ENCODE results near the gene PIGQ. TPM values are rescaled to one million over a fixed set of nuclear protein-coding genes. Genes with fewer than 3 reads are reported as not detected.

PIGQ gene
- total and polyA plus RNA-seq, 2 of the 8 experiments (the other 6 are each of a cell fraction or from before 2014, with no cell fraction given), result 36.0 to 49.2 TPM

DNA sequence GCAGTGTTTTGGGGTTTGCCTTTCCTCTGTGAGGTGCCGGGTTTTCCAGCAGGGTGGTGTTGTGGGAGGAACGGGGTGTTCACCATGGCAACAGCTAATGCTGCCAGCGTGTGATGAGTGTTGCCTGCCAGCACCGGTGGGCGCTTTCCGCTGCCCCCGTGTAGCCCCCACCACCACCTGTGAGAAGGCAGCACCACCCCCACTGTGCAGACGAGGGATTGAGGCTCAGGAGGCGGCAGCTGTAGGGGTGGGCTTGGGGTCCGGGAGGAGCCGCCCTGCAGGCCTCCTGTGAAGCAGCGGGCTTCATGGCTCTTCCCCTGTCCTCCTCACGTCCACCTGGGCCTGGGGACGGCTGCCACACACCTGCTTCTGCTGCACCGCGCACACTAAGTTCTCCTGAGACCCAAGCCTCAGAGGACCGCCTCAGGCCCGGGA, 25.3 kb downstream of the PIGQ start:
- no peak overlapping the region for H3K4me3 ChIP-seq (ENCODE audit: extremely low read depth in 1 of 4, insufficient read depth in 2 of 4, low read depth in 3 of 4, low read length in 4 of 4)
- peaks cover 0 to 8% (median 4%) of the 10 kb centered on the region in 4 experiments; a peak in 4 of 7 replicates for H3K4me1 ChIP-seq (replicated peaks in 1 of 4; ENCODE audit: control insufficient read depth in 3 of 4, insufficient read depth in 4 of 4, low read length in 3 of 4)
- ChIA-PET POLR2A (ENCODE audit: partially characterized antibody) (interaction anchor here (1.6 to 2.6 kb wide), 2 partner anchors 9 to 16 kb away, joined by 3 to 8 read pairs; no protein-coding TSS in a partner anchor), CTCF (ENCODE audit: partially characterized antibody) (interaction anchor here (1.3 to 4.2 kb wide), 4 partner anchors 10 to 48 kb away, joined by 3 to 22 read pairs (median 6); no protein-coding TSS in a partner anchor)
- H3K14ac ChIP-seq (ENCODE audit: insufficient read length), result no peak overlapping the region
- H3K23me2 ChIP-seq (ENCODE audit: low read depth, low read length), result peaks cover 7% of the 10 kb centered on the region
- peaks cover 0 to 21% (median 12%) of the 10 kb centered on the region in 4 experiments; a peak in 5 of 7 replicates for H3K27me3 ChIP-seq (replicated peaks in 1 of 4; ENCODE audit: control insufficient read depth in 3 of 4, extremely low read depth in 1 of 4, insufficient read depth in 3 of 4, low read length in 3 of 4)
- no peak overlapping the region for H2AFZ ChIP-seq (ENCODE audit: low read length)
- no peak overlapping the region for H3K9ac ChIP-seq (replicated peaks in 1 of 4; ENCODE audit: extremely low read depth in 1 of 4, low read depth in 3 of 4, low read length in 3 of 4)
- H2BK5ac ChIP-seq (ENCODE audit: low read depth, low read length), result no peak overlapping the region
- peaks cover 0 to 4% of the 10 kb centered on the region in 2 experiments; a peak in 1 of 4 replicates for H3K9me3 ChIP-seq (ENCODE audit: insufficient read depth in 2 of 2, low read depth in 1 of 2, low read length in 1 of 2)
- H3K4me2 ChIP-seq (ENCODE audit: insufficient read depth in 1 of 2, low read depth in 2 of 2, low read length in 2 of 2), result no peak overlapping the region
- H2BK120ac ChIP-seq (replicated peaks; ENCODE audit: low read depth, low read length), result no peak overlapping the region
- no peak overlapping the region for H3K4ac ChIP-seq (replicated peaks; ENCODE audit: insufficient read length, low read depth, low read length)
- H2BK15ac ChIP-seq (ENCODE audit: low read length), result no peak overlapping the region
- H4K91ac ChIP-seq (replicated peaks; ENCODE audit: insufficient read length, low read length), result no peak overlapping the region
- no peak overlapping the region for H2BK20ac ChIP-seq (ENCODE audit: low read length)
- DNase-seq (ENCODE audit: low read depth in 1 of 2, low spot score in 2 of 2) (no peak), FAIRE-seq (no peak)
- H2BK12ac ChIP-seq (ENCODE audit: low read depth, low read length), result no peak overlapping the region
- no peak overlapping the region for H4K8ac ChIP-seq (ENCODE audit: extremely low read depth, insufficient read depth, low read length)
- H3K36me3 ChIP-seq (ENCODE audit: control insufficient read depth in 2 of 4, insufficient read depth in 4 of 4, low read length in 3 of 4), result peaks cover 0 to 3% (median under 1%) of the 10 kb centered on the region in 4 experiments; a peak in 2 of 8 replicates
- H3K79me1 ChIP-seq (ENCODE audit: low read depth, low read length), result peaks cover 18% of the 10 kb centered on the region; the same call in 1 of the 2 replicates
- H4K20me1 ChIP-seq (replicated peaks in 1 of 2; ENCODE audit: control insufficient read depth in 1 of 2, insufficient read depth in 2 of 2, low read length in 2 of 2), result peaks cover 24 to 38% of the 10 kb centered on the region in 2 experiments
- H2AK5ac ChIP-seq (ENCODE audit: low read depth, low read length), result no peak overlapping the region
- H3K79me2 ChIP-seq (ENCODE audit: control insufficient read depth in 1 of 2, insufficient read depth in 2 of 2, low read length in 2 of 2), result peaks cover 0 to 16% of the 10 kb centered on the region in 2 experiments; a peak in 3 of 4 replicates
- no peak overlapping the region for H3K23ac ChIP-seq (ENCODE audit: insufficient read length)
- 86% methylated on average over 14 of the region's 18 CpGs; no CpG with 5 or more reads in 1 of the 2 experiments for WGBS, 2 experiments (ENCODE audit: extremely low coverage in 1 of 2, insufficient coverage in 1 of 2, insufficient read length in 1 of 2, insufficient replicate concordance in 2 of 2, low coverage in 1 of 2, low lambda C conversion rate in 2 of 2, missing lambda C conversion rate in 1 of 2)
- H3K56ac ChIP-seq (replicated peaks; ENCODE audit: insufficient read length, low read depth, low read length), result no peak overlapping the region
- no peak overlapping the region for H4K5ac ChIP-seq (ENCODE audit: insufficient read length, low read depth, low read length)
- no peak overlapping the region for H3K27ac ChIP-seq (ENCODE audit: low read depth, low read length)
- no peak overlapping the region for H3K18ac ChIP-seq (ENCODE audit: extremely low read depth, low read length)
- TF ChIP-seq ATF2 (IDR thresholded peaks at IDR 0.05; ENCODE audit: low read length) (no peak), CTBP2 (IDR thresholded peaks at IDR 0.05; ENCODE audit: borderline replicate concordance, insufficient read depth, insufficient read length, low read length) (no peak), POLR2A (IDR thresholded peaks at IDR 0.05; ENCODE audit: control extremely low read depth in 1 of 2, low read depth in 2 of 2, low read length in 2 of 2) (no peak), GTF2F1 (IDR thresholded peaks at IDR 0.05; ENCODE audit: borderline replicate concordance, low read depth, low read length) (no peak), TCF12 (IDR thresholded peaks at IDR 0.05; ENCODE audit: low read depth, low read length) (no peak), EZH2 (IDR thresholded peaks at IDR 0.05; ENCODE audit: low read depth, low read length, severe bottlenecking) (no peak), TEAD4 (IDR thresholded peaks at IDR 0.05; ENCODE audit: low read depth, low read length) (no peak), SIRT6 (IDR thresholded peaks at IDR 0.05; ENCODE audit: low read length) (no peak), SP4 (IDR thresholded peaks at IDR 0.05; ENCODE audit: low read length) (no peak), SAP30 (IDR thresholded peaks at IDR 0.05; ENCODE audit: insufficient read depth, insufficient replicate concordance, low read length) (no peak)
- TF ChIP-seq, protein P1, sequence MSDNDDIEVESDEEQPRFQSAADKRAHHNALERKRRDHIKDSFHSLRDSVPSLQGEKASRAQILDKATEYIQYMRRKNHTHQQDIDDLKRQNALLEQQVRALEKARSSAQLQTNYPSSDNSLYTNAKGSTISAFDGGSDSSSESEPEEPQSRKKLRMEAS (IDR thresholded peaks at IDR 0.05), result no peak

All from H1 (cell line).